K562 (cell line): Measurements from ENCODE around the gene GABRP.

ENCODE experiments used
- FOXO4 ChIP-seq: fragments of 450-650 bp; formaldehyde crosslinking; IDR thresholded peaks from 2 replicates; pipeline ENCODE4 v1.4.0; 2020; ENCODE audit warnings: mild to moderate bottlenecking, moderate library complexity
- JUND ChIP-seq, 2 experiments: IDR thresholded peaks; 2 replicates in 1 of 2; 3 replicates in 1 of 2; pipeline ENCODE4 v1.6.1; 2011; ENCODE audit warnings: borderline replicate concordance in 2 of 2, low read depth in 2 of 2, low read length in 2 of 2, improper control_type of control experiment in 1 of 2, missing biosample characterization in 1 of 2, missing genetic modification characterization in 1 of 2, missing genetic modification reagents in 1 of 2
- NFATC3 ChIP-seq: fragments of 450-650 bp; IDR thresholded peaks from 2 replicates; pipeline ENCODE4 v1.6.1; 2017; ENCODE audit warnings: mild to moderate bottlenecking
- POLR2AphosphoS5 ChIP-seq: IDR thresholded peaks from 2 replicates; pipeline ENCODE4 v1.6.1; 2011; ENCODE audit warnings: mild to moderate bottlenecking, low read depth, low read length, moderate library complexity; ENCODE audit not compliant: control insufficient read depth, insufficient read depth
- THAP7 ChIP-seq: fragments of 250-450 bp; sonication (Bioruptor Pico); IDR thresholded peaks from 2 replicates; pipeline ENCODE4 v1.5.0; 2021
- TF ChIP-seq, protein P1 (sequence below), 3 experiments: IDR thresholded peaks in 2 of 3; conservative IDR thresholded peaks in 1 of 3; 2 replicates each; pipeline ENCODE4 v1.5.1; 2011 to 2012; ENCODE audit warnings: low read length in 3 of 3, mild to moderate bottlenecking in 3 of 3, control low read depth in 2 of 3, improper control_type of control experiment in 1 of 3, inconsistent platforms in 1 of 3, low read depth in 1 of 3, mixed read lengths in 1 of 3, moderate library complexity in 1 of 3; ENCODE audit not compliant: insufficient read depth in 2 of 3
- TF ChIP-seq, protein P2 (sequence below), 2 experiments: fragments of 450-650 bp; formaldehyde crosslinking in 1 of 2; IDR thresholded peaks; 2 replicates each; pipeline versions ENCODE4 v1.4.0 to v1.6.1; 2014 to 2020; ENCODE audit warnings: mild to moderate bottlenecking in 2 of 2, borderline replicate concordance in 1 of 2, low read depth in 1 of 2

GRCh38 chr5:170844651-170845050 lies 61.1 kb downstream of the GABRP start:
- TF ChIP-seq THAP7 (CRISPR knock-in tag) (no peak), JUND (IDR thresholded peaks at IDR 0.05; ENCODE audit: borderline replicate concordance, low read depth, low read length) (no peak), JUND (tag; IDR thresholded peaks at IDR 0.05; ENCODE audit: borderline replicate concordance, low read depth, low read length) (no peak), FOXO4 (CRISPR knock-in tag) (no peak), POLR2AphosphoS5 (no peak), NFATC3 (no peak)
- TF ChIP-seq, protein P1, sequence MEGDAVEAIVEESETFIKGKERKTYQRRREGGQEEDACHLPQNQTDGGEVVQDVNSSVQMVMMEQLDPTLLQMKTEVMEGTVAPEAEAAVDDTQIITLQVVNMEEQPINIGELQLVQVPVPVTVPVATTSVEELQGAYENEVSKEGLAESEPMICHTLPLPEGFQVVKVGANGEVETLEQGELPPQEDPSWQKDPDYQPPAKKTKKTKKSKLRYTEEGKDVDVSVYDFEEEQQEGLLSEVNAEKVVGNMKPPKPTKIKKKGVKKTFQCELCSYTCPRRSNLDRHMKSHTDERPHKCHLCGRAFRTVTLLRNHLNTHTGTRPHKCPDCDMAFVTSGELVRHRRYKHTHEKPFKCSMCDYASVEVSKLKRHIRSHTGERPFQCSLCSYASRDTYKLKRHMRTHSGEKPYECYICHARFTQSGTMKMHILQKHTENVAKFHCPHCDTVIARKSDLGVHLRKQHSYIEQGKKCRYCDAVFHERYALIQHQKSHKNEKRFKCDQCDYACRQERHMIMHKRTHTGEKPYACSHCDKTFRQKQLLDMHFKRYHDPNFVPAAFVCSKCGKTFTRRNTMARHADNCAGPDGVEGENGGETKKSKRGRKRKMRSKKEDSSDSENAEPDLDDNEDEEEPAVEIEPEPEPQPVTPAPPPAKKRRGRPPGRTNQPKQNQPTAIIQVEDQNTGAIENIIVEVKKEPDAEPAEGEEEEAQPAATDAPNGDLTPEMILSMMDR (IDR thresholded peaks at IDR 0.05 in 2 of 3, conservative IDR thresholded peaks at IDR 0.05 in 1 of 3; ENCODE audit: insufficient read depth in 2 of 3, low read depth in 1 of 3, low read length in 3 of 3): no peak
- TF ChIP-seq, protein P2, sequence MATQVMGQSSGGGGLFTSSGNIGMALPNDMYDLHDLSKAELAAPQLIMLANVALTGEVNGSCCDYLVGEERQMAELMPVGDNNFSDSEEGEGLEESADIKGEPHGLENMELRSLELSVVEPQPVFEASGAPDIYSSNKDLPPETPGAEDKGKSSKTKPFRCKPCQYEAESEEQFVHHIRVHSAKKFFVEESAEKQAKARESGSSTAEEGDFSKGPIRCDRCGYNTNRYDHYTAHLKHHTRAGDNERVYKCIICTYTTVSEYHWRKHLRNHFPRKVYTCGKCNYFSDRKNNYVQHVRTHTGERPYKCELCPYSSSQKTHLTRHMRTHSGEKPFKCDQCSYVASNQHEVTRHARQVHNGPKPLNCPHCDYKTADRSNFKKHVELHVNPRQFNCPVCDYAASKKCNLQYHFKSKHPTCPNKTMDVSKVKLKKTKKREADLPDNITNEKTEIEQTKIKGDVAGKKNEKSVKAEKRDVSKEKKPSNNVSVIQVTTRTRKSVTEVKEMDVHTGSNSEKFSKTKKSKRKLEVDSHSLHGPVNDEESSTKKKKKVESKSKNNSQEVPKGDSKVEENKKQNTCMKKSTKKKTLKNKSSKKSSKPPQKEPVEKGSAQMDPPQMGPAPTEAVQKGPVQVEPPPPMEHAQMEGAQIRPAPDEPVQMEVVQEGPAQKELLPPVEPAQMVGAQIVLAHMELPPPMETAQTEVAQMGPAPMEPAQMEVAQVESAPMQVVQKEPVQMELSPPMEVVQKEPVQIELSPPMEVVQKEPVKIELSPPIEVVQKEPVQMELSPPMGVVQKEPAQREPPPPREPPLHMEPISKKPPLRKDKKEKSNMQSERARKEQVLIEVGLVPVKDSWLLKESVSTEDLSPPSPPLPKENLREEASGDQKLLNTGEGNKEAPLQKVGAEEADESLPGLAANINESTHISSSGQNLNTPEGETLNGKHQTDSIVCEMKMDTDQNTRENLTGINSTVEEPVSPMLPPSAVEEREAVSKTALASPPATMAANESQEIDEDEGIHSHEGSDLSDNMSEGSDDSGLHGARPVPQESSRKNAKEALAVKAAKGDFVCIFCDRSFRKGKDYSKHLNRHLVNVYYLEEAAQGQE (IDR thresholded peaks at IDR 0.05; ENCODE audit: borderline replicate concordance): no peak
- TF ChIP-seq, protein P2 (CRISPR knock-in tag; IDR thresholded peaks at IDR 0.05; ENCODE audit: low read depth): no peak
